GM21360 (cell line): ENCODE results near the gene SKAP1.

Source experiments
- ATAC-seq: cut with Tn5 transposase; IDR thresholded peaks from one replicate; pipeline ENCODE4 v1.9.1; 2021; ENCODE audit warnings: mild to moderate bottlenecking, moderate library complexity; ENCODE audit not compliant: unreplicated experiment

The SKAP1 gene

DNA sequence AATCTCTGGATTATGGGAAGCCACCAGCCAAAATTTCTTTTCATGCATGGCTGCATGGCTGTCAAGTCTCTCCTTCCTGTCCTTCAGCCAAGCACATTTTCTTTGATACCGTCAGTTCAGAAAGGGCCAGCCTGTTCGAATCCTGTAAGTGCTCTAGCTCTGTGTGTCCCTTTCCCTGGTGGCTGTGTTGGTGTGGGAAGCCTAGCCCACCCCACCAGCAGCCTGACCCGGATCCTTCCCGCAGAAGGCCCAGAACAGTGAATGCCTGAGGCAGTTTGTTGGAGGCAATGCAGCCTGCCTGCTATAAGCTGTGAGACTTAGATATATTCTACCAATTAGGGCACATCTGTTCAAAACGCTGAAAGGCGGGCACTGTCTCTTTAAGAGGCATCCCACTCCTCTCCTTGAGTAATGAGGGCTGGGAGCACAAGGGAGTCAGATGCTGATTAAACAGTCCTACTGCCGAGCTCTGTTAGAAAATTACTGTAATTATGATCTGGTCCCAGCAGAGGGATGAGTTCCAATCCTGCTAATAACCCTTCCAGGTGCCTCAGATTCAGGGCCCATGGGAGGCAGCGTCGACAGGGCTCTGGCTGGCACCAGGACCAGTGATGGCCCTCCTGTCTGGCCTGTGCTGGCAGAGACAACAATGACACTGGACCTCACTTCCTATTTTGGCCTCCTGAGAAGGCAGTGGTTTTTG, 304.0 kb downstream of the SKAP1 start:
- no peak for ATAC-seq

DNA sequence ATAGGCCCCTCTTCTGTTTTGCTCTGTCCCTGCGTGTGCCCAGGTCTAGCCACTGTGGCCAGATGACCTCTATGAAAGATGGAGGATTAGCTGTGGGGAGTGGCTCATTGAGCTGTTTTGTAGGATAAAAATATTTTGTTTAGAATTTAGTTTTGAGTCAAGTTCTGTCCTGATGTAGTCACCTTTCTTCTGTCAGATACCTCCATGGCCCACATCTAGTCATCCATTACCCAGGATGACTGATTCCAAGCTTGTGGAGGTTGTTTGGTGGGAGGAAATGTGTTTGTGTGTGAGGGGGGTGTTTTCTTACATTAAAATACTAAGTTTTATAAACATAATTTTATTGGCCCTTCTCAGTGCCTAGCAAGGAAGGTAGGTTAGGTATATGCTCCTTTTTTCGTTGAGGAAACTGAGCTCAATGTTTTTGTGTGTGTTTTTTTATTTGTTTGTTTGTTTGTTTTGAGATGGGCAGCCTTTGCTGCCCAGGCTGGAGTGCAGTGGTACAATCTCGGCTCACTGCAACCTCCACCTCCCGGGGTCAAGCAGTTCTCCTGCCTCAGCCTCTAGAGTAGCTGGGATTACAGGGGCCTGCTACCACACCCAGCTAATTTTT, 306.1 kb downstream of the SKAP1 start:
- ATAC-seq: no peak

DNA sequence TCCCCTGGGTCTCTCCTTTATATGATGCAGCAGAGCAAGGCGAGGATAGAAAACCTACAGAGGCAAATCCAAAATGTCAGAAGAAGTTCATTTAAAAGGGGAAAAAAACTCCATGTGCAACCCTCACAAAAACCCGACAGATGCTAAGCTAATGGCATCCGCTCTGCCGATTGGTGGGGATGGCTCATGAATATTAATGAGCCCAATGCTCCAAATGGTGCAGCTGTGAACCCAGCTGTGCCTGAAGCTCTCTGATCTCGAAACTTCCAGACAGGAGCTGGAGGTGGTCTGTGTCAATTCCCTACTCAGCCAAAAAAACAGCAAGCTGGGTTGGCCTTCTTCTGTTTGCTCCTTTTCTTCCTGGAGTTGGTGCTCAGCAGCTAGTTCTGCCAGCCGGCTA, 306.9 kb downstream of the SKAP1 start:
- no peak for ATAC-seq

DNA sequence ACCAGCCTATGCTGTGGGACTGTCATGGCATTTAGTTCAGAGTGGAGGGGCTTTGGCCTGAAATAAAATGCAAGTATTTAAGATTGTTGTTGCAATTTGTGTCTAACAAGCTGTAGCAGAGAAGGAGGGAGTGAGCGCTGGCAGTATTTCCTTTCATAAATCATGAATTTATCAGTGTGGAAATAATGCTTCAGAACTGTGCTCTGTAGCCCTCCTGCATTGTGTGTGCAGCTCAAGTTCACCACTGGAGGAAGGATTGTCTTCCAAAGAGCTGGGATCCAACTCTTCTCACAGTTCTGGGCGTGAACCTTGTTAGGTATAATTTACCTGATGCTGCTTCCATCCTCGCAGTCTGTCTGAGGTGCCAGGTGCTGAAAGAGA, 307.4 kb downstream of the SKAP1 start:
- no peak for ATAC-seq

DNA sequence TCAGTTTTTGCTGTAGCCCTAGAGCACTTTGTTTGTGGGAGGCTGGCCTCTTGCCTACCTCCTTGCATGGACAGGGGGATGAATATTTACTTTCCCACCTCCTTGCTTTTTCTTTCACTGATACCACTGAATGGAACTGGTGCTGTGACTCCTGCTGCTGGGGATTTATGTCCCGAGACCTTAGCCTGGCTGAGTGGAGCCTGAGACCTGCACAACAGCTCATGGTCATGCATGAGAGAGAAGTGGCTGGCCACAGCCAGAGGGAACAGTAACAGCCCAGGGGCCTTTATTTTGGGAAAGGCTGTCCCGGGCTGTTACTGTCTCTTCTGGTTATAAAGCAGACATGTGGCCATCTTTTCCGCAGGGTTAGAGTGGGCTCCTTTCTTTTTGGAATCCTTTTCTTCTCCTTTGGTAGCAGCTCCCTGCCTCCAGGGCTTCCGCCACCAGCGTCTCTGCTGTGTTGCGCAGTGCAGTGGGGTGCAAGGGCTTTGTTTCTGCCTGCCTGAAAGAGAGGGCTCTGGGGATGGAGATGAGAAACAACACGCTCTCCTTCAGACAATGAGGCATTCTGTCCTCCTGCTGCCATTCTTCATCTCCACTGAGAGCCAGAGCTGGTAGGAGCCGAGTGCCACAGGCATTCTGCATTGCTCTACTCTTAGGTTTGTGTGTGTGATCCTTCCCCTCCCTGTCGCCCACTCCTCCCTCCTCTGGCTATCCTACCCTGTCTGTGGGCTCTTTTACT, 307.9 kb downstream of the SKAP1 start:
- ATAC-seq: no peak

DNA sequence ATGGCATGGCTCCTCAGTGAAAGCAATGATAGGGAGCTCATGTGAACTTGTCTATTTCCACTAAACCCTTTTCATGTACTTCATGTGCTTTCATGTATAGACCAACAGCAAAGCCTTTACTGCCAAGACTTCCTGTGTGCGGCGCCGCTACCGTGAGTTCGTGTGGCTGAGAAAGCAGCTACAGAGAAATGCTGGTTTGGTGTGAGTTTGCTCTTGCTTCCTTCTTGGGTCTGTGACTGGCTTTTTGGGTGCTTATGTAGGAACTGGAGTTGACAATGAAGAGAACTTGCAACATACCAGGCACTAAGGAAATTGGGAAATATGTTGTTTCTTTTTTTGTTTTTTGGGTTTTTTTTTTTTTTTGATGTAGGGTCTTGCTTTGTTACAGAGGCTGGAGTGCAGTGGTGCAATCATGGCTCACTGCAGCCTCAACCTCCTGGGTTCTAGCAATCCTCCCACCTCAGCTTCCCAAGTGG, 316.8 kb downstream of the SKAP1 start:
- ATAC-seq: no peak

DNA sequence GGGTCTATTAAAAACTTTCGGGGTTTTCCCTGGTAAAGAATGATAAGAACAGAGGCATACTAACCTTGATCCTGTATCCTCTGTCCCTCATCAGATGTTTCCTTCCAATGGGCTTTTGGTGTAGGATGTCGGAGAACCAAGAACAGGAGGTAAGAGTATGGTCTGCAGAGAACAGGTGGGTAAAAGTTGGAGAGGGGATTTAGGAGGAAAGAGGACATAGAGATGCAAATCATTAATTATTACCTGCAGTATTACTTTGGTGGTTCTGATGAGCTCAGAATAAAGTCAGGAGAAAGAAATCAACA, 318.1 kb downstream of the SKAP1 start:
- ATAC-seq: no peak

DNA sequence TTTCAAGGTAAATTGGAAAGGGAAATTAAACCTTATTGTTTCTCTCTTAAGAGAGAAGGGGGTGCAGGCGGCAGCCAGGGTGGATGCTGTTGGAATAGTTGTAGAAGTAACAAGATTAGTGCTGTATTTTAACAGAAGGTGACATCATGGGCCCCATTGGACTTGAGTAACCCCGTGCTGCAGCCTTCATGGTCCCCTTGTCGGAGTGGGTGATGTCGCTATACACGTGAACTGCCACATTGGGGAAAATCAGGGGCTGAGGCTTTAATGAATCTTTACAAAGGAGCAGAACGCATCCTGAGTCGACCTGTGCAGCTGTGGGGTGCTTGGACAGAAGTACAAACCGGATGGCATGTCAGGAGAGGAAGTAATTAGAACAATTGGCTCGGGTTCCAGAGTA, 319.3 kb downstream of the SKAP1 start:
- no peak for ATAC-seq

DNA sequence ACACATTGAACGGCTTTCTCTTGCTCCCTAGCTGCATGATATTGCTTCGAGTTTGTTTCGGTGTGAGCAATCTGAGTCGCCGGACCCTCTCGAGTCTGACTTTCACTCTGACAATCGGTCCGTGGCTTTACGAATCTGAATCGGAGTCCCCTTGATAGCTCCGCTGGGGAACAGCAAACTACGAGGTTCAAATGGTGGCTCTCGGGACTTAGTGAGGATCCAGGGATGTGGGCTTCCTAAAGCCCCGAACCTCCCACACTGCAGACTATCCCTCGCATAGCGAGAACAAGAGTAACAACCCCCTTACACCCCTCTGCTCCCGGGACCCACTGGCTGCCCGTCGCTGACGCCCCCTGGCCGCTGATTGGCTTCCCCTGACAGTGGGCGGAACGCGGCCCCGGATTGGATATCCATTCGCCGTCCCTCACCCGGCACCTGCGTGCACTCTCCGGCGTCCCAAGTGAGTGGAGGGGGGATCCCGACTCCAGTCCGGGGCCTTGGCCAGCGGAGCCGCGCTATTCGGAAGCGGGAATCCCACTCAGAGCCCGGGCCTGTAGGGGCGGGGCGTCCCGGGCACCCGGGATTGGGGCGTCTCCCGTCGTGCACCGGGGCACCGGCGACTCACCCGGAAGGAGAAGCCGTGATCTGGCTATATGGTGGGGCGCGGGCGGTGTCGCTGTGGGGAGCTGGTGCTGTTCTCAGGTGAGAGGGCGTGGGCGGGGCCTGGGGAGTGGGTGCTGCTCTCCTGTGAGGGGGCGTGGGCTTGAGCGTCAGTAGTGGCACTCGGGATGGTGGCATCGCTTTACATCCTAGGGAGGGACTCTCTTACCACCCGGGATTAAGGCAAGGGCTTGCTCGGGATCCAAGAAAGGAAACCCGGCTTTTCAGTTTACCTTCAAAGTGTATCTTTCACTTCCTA, 322.6 kb downstream of the SKAP1 start, which contains the start of gene SNX11:
Gene SNX11, plus strand, starts transcription at position 630 of the 919 bp plus-strand sequence. CDS start 4,278 bp downstream, outside the sequence.
- ATAC-seq: peak; percentile 74

DNA sequence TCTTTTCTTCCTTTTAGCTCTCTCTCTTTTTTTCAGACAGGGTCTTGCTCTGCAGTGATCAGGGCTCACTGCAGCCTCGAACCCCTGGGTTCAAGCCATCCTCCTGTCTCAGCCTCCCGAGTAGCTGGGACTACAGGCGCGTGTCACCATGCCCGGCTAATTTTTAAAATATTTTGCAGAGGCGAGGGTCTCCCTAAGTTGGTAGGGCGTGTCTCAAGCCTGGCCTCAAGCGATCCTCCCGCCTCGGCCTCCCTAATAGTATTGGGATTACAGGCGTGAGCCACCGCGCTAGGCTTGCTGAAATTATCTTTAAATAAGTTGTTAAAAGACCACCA, 323.2 kb downstream of the SKAP1 start:
- ATAC-seq: no peak

DNA sequence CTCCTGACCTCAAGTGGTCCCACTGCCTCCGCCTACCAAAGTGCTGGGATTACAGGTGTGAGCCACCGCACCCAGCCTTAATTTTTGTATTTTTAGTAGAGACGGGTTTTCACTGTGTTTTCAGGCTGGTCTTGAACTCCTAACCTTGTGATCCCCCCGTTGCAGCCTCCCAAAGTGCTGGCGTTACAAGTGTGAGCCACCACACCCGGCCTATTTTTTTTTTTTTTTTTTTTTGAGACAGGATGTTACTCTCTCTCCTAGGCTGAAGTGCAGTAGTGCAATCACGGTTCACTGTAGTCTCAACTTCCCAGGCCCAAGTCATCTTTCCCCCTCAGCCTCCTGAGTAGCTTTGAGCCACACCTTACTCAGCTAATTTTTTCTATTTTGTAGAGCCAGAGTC, 325.6 kb downstream of the SKAP1 start:
- ATAC-seq: no peak

DNA sequence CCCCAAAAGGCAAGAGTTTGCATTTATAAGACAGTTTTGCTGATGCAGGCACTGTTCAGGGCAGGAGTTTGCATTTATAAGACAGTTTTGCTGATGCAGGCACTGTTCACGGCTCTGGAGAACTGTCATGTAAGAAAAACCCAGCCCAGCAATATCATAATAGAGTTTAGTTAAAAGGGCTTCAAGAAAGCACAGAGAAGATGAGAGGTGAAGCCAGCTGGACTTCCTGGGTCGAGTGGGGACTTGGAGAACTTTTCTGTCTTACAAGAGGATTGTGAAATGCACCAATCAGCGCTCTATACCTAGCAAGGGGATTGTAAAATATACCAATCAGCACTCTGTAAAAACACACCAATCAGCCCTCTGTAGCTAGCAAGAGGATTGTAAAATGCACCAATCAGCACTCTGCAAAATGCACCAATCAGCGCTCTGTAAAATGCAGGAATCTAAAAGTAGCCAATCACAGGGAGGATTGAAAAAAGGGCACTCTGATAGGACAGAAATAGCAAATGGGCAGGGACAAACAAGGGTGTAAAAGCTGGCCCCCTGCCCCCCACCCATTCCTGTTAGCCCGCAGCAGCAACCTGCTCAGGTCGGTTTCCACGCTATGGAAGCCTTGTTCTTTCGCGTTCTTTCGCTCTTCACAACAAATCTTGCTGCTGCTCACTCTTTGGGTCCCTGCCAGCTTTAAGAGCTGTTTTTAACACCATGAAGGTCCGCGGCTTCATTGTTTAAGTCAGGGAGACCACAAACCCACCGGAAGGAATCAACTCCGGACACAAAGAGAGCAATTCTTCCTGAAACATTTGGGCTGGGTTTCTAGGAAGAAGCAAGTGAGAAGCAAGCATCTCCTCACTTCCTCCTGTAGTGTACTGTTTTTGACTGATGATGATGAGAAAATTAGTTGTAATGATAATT, 327.0 kb downstream of the SKAP1 start:
- ATAC-seq: no peak

DNA sequence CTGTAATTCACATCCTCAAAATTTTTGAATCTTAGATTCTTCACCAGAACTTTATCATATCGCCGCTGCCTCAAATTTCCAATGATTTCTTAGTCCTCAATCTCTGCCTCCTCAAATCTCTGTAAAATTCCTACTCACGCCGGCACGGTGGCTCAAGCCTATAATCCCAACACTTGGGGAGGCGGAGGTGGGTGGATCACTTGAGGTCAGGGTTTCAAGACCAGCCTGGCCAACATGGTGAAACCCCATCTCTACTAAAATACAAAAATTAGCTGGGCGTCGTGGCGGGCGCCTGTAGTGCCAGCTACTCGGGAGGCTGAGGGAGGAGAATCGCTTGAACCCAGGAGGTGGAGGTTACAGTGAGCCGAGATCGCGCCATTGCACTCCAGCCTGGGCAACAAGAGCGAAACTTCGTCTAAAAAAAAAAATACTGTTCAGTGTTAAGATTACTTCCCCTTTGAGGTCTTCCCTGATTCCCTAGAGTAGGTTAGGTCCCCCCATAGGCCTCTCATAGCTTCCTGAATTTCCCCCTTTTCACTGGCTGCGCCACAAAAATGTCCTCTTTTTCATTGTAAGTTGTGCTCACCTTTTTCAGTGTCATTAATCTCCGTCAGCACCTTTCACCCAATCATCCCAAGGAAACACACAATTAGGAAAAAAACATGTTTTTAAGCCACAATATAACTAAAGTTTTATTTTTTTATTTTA, 327.8 kb downstream of the SKAP1 start:
- ATAC-seq: no peak

DNA sequence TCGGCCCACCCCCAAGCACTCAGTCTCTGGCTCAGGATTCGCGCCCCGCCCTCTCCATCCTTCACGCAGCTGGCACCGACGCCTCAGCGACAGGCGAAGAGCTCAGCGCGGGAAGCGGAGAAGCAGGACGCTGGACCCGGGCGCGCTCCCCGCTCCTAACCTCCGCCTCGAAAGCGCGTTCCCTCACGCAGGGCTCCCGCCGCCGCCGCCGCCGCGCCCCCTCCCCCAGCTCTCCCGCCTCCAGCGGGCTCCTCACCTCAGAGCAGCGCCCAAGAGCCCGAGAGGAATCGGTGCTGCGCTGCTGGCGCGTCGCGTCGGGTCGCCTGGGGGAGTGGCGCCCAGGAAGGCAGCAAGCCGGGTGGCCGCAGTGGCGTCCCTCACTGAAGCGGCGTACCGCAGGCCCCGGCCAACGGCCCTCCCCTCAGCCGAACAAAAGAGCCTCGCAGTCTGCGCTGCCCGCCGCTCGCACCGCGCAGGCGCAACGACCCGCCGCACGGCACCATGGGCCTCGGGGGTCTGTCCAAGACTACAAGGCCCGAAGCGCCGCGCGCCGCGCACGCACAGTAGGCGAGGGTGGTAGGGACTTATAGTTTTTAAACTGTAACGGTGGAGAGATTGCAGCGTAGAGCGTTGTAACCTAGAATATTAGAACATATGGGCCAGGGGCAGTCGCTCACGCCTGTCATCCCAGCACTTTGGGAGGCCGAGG, 328.8 kb downstream of the SKAP1 start, which contains the start of gene CBX1:
Gene CBX1, minus strand, starts transcription at position 467 of the 709 bp plus-strand sequence. CDS start 24,474 bp downstream, outside the sequence.
- ATAC-seq: peak; percentile 84

DNA sequence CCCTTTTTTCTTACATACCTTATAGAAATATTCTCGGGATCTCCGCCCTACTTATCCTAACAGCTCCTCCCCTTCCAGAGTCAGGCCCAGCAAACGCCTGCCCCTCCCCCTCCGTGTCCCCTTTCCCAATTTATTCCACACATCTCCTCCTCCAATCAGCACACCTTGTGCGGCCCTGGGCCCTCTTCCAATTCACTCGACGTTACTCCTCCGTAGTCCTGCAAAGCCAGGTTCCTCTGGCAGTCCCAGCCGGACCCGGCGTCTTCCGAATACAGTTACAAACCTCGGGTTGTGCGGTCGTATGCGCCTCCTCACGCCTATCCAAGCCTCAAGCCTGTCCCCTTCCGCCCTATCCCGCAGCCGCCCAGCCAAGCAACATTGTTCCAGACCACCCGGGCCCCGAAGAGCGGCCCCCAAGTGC, 329.4 kb downstream of the SKAP1 start:
- ATAC-seq: no peak

DNA sequence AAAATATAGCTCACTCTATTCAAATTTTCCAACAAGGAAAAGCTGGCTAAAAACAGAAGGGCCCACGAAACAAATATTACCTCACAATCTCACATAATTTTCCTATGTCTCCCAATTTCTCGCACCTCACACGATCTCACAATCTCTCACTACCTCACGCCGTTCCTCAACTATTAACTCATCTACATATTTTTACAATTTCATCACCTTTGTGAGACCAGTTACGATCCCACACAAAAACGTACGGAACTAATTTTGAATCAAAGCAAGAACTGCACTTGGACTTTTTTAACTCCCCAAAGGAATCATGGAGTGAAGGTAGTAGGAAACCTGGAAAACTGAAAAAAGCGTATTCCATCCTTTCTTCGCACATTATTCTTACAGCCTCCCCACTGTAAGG, 329.9 kb downstream of the SKAP1 start:
- no peak for ATAC-seq

DNA sequence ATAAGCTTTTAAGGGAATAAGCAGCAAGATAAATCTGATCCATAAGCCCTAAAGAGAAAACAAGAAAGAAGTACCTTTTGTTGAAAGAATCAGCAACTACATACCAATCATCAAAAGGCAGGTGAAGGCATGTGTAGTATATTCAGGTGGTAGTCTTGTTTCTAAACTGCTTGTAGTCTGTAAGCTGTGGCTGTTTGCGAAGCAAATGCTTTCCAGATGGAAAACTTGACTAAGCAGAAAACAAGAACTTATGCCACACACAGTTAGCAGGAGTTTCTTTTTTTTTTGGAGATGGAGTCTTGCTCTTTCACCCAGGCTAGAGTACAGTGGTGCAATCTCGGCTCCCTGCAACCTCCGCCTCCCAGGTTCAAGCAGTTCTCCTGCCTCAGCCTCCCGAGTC, 334.4 kb downstream of the SKAP1 start:
- no peak for ATAC-seq

DNA sequence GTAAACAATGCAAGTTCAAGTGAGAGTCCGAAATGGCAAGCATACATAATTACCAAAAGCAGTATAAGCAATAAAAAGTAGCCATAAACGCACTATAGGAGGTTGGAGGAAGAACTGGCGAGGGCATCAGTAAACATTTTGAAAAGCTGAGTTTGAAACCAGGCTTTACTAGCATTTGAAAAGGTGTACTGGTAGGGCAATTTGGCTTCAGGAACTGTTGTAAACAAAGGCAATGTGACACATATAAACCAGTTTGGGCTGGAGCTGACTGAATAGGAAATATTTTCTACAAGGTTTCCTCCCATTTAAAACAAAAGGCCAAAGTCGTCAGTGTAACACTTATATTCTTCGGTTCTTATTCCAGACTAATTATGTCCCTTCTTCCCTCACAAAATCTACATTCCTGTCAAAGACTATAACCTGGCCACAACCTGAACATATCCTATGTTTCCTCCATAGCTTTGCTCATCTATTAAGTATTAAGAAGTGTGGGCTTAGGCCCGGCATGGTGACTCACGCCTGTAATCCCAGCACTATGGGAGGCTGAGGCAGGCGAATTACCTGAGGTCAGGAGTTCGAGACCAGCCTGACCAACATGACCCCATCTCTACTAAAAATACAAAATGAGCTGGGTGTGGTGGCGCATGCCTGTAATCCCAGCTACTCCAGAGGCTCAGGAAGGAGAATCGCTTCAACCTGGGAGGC, 336.5 kb downstream of the SKAP1 start:
- ATAC-seq: no peak
